Measurements from ENCODE around the gene ERP44. TPM values are rescaled to one million over a fixed set of nuclear protein-coding genes. Genes with fewer than 3 reads are reported as not detected.

ERP44 gene
- polyA plus RNA-seq, 1 donor (not counting 4 experiments of a cell fraction or from before 2014, with no cell fraction given) = 17.6 TPM

- no peak for FAIRE-seq
- dilution Hi-C loops (cut with MboI; ENCODE audit: extremely low pct_ligation_motif_present, low sequenced_read_pairs) = no loop called here
These were observed 69.5 kb downstream of the ERP44 start for GRCh38 chr9:100029251-100029650.

DNA sequence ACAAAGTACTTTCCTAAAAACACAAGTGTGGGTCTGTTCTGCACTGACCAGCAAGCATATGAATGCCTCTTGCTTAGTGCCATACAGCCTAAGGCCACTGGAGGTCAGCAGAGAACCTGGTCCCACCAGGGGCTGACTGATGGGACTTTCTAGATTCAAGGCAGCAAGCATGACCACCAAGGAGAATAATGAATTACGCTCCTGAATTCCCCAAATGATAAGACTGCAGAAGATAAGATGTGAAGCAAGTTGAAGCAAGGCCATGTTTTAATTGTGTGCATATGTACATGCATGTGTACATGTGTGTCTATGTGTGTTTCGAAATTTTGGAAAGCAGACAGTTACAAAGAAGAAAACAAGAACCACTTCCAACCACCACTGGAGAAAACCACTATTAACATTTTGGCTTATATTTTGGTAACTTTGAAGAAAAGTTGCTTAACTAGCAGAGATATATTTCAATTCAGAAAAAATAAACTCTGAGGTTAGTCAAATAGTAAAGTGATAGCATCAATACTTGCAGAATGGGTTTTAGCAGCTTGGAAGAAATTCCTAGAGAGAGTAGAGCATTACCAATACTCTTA, 70.5 kb downstream of the ERP44 start:
- DNase-seq (ENCODE audit: low read depth, low spot score) (peak; percentile 5), FAIRE-seq (peak; percentile 84)
- no peak overlapping the region for H3K27ac ChIP-seq (ENCODE audit: control insufficient read depth, insufficient read depth, low read length)
- H3K27me3 ChIP-seq (ENCODE audit: control insufficient read depth, extremely low read depth, insufficient read depth, low read length) = no peaks in the 10 kb centered on the region
- H3K9ac ChIP-seq (ENCODE audit: control insufficient read depth, extremely low read depth, insufficient read depth, low read length) = no peak overlapping the region
- H2AFZ ChIP-seq (ENCODE audit: control insufficient read depth, low read length) = no peak overlapping the region
- no peaks in the 10 kb centered on the region for H3K4me1 ChIP-seq (ENCODE audit: control insufficient read depth, extremely low read depth, insufficient read depth, low read length)
- H3K4me3 ChIP-seq (ENCODE audit: control insufficient read depth in 2 of 3, extremely low read depth in 1 of 3, insufficient read depth in 2 of 3, low read depth in 1 of 3, low read length in 3 of 3) = no peak overlapping the region
- dilution Hi-C loops (cut with MboI; ENCODE audit: extremely low pct_ligation_motif_present, low sequenced_read_pairs) = no loop called here
- H3K79me2 ChIP-seq (ENCODE audit: control insufficient read depth, insufficient read depth, low read length) = no peaks in the 10 kb centered on the region
- TF ChIP-seq EZH2 (IDR thresholded peaks at IDR 0.05; ENCODE audit: low read length) (no peak), CTCF (optimal IDR thresholded peaks at IDR 0.05 in 1 of 3, IDR thresholded peaks at IDR 0.05 in 1 of 3, conservative IDR thresholded peaks at IDR 0.05 in 1 of 3; ENCODE audit: extremely low read depth in 1 of 3, insufficient read depth in 2 of 3, low read length in 3 of 3) (peak; percentile 85 to 92 (median 91))
- H3K9me1 ChIP-seq (ENCODE audit: control insufficient read depth, extremely low read depth, insufficient read depth, low read length) = no peaks in the 10 kb centered on the region
- H3K4me2 ChIP-seq (ENCODE audit: control insufficient read depth, extremely low read depth, insufficient read depth, low read depth, low read length) = no peak overlapping the region
- H3K36me3 ChIP-seq (ENCODE audit: control insufficient read depth in 2 of 2, extremely low read depth in 1 of 2, insufficient read depth in 2 of 2, low read length in 2 of 2) = no peaks in the 10 kb centered on the region
- H3K9me3 ChIP-seq (ENCODE audit: control insufficient read depth, low read depth, low read length) = no peaks in the 10 kb centered on the region
- H4K20me1 ChIP-seq (ENCODE audit: control insufficient read depth, extremely low read depth, insufficient read depth, low read length) = peaks cover 5% of the 10 kb centered on the region

More at GRCh38 chr9:100029251-100029650, 69.5 kb downstream of the ERP44 start:
- Histone ChIP-seq H3K9me1 (ENCODE audit: control insufficient read depth, extremely low read depth, insufficient read depth, low read length) (no peaks in the 10 kb centered on the region), H3K4me2 (ENCODE audit: control insufficient read depth, extremely low read depth, insufficient read depth, low read depth, low read length) (no peak overlapping the region), H3K27ac (ENCODE audit: control insufficient read depth, insufficient read depth, low read length) (no peak overlapping the region), H2AFZ (ENCODE audit: control insufficient read depth, low read length) (no peak overlapping the region), H3K4me1 (ENCODE audit: control insufficient read depth, extremely low read depth, insufficient read depth, low read length) (no peaks in the 10 kb centered on the region), H3K4me3 (ENCODE audit: control insufficient read depth in 2 of 3, extremely low read depth in 1 of 3, insufficient read depth in 2 of 3, low read depth in 1 of 3, low read length in 3 of 3) (no peak overlapping the region), H3K9ac (ENCODE audit: control insufficient read depth, extremely low read depth, insufficient read depth, low read length) (no peak overlapping the region), H4K20me1 (ENCODE audit: control insufficient read depth, extremely low read depth, insufficient read depth, low read length) (peaks cover 5% of the 10 kb centered on the region), H3K79me2 (ENCODE audit: control insufficient read depth, insufficient read depth, low read length) (no peaks in the 10 kb centered on the region), H3K36me3 (ENCODE audit: control insufficient read depth in 2 of 2, extremely low read depth in 1 of 2, insufficient read depth in 2 of 2, low read length in 2 of 2) (no peaks in the 10 kb centered on the region), H3K27me3 (ENCODE audit: control insufficient read depth, extremely low read depth, insufficient read depth, low read length) (no peaks in the 10 kb centered on the region), H3K9me3 (ENCODE audit: control insufficient read depth, low read depth, low read length) (no peaks in the 10 kb centered on the region)
- no peak for DNase-seq (ENCODE audit: low read depth, low spot score)
- TF ChIP-seq EZH2 (IDR thresholded peaks at IDR 0.05; ENCODE audit: low read length) = no peak
- no peak for TF ChIP-seq CTCF (optimal IDR thresholded peaks at IDR 0.05 in 1 of 3, IDR thresholded peaks at IDR 0.05 in 1 of 3, conservative IDR thresholded peaks at IDR 0.05 in 1 of 3; ENCODE audit: extremely low read depth in 1 of 3, insufficient read depth in 2 of 3, low read length in 3 of 3)
